Stimulated activated CD4-positive, alpha-beta T cell treated with anti-CD3 and anti-CD28 coated beads, Interleukin-4, amount 100 ng/mL, for 4 hours (primary cell): ENCODE results near the gene ETV5.

Experiments used
- DNase-seq, 2 experiments: peaks; one replicate each; pipeline ENCODE4 v3.0.0-alpha.2; 2020

The ETV5 gene

GRCh38 chr3:186121968-186122367, 13.1 kb upstream of the ETV5 start:
- DNase-seq: no peak

DNA sequence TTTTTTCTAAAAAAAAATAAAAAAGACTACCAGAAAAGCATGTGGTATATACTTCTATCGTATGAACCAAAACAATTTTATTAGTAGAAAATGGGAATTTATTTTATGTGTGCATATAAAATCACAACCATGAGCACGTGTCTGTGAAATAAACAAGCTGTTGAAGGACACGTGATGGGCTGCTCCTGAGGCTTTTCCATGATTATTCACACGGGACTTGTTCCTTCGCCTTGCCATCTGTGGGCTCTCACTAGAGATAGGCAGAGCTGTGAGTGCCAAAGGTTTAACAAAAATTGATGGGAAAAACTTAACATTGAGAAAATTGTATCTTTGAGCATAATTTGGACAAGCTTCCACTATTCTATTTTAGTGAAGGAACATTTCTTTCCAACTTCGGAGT, 12.4 kb upstream of the ETV5 start:
- no peak for DNase-seq

GRCh38 chr3:186119499-186119898, 10.6 kb upstream of the ETV5 start:
- DNase-seq: no peak

DNA sequence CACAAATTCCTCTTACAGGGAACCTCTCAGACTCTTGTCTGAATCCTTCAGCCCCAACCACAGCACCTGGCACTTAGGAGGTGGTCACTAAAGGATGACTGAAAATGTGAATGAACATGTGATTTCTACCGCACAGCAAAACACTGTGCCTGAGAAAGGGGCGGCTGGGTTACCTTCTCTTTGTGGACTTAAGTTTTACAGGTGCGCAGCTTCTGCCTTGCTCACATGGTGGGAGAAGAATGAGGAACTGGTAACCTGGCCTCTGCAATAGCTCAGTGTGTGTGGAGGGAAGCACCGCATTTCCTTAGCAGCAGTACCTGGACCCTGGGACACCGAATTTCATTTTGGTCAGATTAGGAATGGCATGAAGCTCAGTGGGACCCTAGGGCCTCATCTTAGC, 9.8 kb upstream of the ETV5 start:
- DNase-seq: no peak

DNA sequence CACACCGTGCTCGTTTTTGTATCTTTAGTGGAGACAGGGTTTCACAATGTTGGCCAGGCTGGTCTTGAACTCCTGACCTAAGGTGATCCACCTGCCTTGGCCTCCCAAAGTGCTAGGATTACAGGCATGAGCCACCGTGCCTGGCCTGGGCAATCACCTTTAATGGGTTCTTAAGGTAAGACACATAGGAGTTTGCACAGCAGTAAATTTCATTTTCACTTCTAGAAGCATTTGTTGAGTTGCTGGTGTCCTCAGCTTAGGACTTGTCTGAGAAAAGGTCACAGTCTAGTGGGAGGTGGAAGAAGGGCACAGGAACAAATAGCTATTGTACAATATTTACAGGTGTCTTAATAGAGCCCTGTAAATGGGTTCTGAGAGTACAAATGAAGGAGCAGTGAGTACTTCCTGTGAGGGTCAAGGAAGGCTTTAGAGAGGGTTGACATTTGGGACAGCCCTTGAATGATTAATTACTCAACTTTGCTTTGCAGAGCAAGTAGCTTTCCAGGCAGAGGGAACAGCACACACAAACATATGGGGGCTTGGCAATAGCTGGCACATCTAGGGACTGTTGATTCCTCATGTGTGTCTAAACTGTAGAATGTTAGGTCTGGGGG, 8.7 kb upstream of the ETV5 start:
- DNase-seq: no peak

DNA sequence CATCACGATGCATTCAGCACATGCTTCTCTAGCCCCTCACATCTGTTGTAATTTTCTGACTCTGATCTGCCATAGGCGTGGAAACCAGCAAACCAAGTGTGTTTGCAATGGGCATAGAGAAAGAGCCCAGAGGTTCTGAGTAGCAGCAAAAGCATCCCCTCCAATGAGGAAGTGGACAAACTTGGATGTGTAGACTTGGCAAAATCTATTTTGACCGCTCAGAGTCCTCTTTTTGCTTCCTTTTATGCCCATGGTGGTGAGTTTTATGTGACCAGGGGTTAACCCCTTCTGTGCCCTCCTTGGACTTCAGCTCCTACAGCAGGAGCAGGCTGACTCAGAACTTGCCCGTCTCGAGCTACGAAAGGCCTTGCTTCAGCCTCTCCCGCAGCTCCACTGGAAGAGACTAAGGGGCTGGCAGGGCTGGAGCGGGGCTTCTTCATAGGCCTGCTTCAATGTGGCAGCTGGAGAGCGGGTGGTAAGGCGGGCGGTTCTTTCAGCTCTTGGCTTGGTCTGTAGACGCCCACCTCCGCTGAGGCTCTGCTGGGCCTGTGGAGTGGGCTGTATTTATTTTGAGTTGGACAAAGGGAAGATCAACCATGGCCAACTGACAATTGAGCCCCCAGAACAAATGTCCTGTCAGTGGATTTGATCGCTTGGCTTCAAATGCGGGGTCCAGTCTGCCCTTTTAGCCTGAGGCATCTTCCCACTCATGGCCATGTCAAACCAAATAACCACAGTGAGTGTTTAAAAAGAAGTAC, 6.5 kb upstream of the ETV5 start:
- no peak for DNase-seq

- no peak for DNase-seq
Observed at GRCh38 chr3:186110975-186111974, 2.4 kb upstream of the ETV5 start.

GRCh38 chr3:186109897-186110803, 1.3 kb upstream of the ETV5 start:
- DNase-seq: no peak

GRCh38 chr3:186108106-186108940, 566 bp downstream of the ETV5 start:
- DNase-seq: no peak

GRCh38 chr3:186107215-186108105, 1.4 kb downstream of the ETV5 start:
- peak; percentile 12 to 36 for DNase-seq

- DNase-seq: no peak
Observed at GRCh38 chr3:186105543-186105942, 3.3 kb downstream of the ETV5 start.

GRCh38 chr3:186102687-186103086, 6.2 kb downstream of the ETV5 start:
- DNase-seq: no peak

DNA sequence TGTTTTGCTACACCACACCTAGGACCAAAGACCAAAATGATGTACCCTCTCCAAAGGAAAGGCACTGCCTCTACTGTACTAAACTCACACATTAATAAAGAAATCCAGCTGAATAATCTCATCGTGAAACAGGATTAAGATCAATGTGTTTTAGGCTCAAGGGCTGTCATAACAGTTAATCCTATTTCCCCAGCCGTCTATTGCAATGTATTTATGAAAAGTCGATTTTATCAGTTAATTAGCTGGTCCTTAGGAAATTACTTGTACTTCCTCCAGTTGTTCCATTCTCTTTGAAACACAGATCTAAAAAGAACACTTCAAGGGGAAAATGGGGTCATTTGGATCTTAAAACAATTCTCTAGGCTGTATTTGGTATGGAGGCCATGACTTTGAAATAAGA, 8.5 kb downstream of the ETV5 start:
- no peak for DNase-seq

- no peak for DNase-seq
Observed at GRCh38 chr3:186099178-186099577, 9.7 kb downstream of the ETV5 start.

DNA sequence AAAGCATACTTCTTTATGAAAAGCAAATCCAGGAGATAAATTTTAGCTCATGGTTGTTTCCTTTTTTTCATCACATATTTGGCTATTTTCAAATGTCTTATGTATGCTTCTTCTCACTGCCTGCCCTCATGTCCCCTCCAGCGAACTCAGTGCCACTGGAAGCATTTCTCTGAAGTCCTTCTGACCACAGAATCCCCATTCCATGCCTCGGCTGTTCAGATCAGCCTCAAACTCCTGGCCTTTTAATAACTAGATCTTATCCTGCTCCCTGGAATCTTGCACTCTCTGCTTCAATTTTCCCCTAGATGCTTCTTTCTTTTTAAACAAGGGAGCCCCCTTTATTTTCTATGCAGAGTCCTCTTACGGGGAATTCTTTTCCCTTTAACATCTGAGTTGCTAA, 10.1 kb downstream of the ETV5 start:
- DNase-seq: no peak

- no peak for DNase-seq
Observed at GRCh38 chr3:186097663-186098451, 11.0 kb downstream of the ETV5 start.

DNA sequence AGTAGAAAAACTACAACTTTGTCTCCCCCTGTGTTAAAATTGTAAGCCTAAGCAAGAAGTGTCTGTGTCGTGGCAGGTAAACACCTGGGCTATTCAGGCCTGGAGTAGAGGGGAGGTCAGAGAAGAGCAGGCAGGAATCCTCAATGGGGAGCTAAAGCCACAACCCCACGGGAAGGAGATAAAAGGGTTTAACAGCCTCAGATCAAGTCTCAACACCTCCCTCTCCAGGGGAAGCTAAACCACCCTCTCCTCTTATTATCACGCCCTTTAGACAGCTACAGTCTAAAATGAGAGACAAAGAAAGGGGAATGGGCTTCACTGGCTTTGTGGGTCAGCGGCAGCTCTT, 11.6 kb downstream of the ETV5 start:
- DNase-seq: no peak

DNA sequence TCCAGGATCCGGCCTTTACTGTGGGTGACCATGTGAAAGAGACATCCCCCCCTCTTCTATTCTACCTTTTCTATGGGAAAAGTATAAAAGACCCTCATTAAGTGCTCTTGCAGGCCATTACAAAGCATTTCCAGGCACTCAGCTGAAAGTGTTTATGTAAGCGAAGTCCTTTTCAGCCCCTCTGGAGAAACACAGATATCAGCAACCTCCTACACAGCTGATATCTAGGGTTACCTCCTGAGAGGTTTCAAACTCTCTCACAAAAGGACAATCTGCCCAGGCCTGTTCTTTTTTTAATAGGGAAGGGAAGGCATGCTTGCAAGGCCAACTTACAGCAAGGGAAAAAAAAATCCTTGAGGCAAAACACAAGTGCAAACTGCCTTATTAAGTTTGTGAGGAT, 12.6 kb downstream of the ETV5 start:
- no peak for DNase-seq

DNA sequence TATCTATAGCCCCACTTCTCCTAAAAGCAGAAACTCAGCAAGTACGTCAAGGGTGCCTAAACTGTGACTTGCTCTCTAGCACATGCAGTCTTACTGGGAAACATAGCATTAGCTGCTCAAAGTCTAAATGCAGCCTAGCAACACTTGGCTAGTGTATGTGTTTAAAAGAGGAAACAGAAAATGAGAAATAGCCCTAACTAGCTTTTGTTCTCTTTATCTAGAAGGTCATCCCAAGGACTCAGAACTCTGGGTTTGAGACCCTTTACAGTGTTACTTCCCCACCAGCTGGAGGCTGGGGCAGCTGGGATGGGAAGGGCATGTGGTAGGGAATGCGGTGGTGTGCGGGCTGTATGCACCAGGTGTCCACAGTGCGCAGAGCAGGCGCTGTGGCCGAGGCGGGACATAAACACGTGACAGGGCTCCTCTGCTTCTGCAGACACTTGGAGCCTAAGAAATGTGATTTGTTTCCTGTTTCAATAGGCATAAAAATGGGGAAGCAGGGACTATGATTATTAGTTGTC, 13.3 kb downstream of the ETV5 start:
- DNase-seq: no peak
